Hematopoietic multipotent progenitor cell treated with erythropoietin and hydrocortisone succinate and interleukin-3 and kit ligand, for 17 days (in vitro differentiated cells): Measurements from ENCODE around the gene FIGN.

Experiments
- DNase-seq: peaks from one replicate; pipeline ENCODE4 v3.0.0-alpha.2; 2015; ENCODE audit warnings: low spot score

Gene FIGN

DNA sequence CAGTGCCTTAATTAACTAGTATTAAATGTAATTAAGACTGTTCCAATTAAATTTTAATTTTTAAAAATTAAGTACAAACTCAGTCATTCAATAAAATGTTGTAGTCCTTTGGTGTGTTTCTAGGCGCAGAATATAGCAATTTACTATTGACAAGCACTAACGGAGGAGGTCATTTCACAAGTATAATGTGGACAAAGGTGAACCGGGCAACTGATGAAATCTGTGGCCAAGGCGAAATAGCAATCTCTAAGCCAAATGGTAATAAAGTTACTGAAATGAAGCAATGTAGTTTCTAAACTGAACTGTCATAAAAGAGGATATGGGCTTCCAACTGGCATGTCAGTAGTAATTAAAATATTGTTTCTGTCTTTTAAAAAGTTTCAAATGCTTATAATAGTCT lies 27.5 kb downstream of the FIGN start:
- no peak for DNase-seq

DNA sequence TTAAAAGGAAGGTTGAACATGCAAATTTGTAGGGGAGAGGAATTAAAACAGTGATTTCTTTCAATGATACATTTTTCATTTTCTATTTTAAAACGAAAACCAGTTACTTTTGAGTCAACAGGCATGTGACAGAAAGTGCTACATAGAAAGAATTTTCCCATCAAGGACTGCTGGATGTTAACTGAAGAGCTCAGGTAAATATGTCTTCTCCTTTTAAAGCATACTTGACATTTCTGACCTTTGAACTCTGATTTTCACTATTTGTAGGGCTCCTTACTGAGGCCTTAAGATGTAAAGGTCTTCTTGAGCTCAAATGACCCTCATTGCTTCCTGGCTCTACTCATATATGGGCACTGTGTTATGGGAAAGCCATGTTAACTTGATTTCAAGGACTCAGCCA lies 32.4 kb downstream of the FIGN start:
- DNase-seq, result no peak

DNA sequence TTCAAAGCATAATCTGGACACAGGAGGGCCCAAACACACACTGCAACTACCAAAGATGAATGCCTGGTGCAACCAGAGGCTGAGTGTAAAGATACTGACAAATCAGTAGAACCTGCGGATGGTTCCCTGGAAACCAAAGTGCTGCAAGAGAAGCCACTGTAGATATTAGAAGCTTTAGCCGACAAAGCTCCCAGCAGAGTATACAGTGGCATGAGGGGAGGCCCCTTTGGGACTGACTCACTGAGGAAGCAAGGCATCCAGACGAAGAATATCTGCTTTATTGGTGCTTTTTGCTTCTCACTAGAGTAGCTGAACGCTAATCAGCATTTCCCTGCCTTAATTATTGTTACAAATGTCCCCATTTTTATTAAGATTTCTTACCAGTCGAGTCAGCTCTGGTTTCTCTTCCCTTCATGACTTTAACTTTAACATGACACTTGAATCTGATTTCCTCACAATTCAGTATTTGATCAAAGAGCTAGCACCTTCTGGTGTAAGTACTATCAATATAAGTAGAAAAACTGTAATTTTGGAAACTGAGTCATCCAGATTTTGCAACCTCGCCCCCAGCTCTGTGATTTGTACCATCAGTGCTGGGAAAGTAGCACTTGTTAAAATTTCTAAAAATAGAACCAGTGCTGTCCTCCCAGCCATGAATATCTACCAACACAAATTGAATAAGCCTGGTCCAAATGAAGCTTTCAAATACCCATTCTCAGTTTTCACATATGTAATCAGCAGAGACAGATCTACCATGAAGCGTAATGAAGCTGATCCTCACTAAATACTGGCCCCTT lies 34.2 kb downstream of the FIGN start:
- DNase-seq, result no peak

DNA sequence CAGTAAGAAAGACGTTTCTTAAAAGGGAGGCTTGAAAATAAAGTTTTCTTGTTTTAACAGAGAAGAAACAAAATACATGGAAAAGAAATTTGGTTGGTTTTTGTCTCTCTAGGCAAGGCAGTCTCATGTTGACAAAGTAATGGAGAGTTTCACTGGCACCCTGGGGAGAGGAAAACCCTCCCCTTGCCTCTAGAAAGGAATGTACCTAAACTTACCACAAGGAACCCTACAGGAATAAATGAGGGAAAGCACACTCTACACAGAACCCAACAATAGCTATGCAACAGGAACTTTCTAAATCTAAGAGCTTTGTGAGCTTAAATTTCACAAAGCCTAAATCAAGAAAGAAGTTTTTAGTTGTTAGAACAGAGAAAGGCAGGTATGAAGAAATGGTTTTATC lies 37.0 kb downstream of the FIGN start:
- DNase-seq, result no peak

DNA sequence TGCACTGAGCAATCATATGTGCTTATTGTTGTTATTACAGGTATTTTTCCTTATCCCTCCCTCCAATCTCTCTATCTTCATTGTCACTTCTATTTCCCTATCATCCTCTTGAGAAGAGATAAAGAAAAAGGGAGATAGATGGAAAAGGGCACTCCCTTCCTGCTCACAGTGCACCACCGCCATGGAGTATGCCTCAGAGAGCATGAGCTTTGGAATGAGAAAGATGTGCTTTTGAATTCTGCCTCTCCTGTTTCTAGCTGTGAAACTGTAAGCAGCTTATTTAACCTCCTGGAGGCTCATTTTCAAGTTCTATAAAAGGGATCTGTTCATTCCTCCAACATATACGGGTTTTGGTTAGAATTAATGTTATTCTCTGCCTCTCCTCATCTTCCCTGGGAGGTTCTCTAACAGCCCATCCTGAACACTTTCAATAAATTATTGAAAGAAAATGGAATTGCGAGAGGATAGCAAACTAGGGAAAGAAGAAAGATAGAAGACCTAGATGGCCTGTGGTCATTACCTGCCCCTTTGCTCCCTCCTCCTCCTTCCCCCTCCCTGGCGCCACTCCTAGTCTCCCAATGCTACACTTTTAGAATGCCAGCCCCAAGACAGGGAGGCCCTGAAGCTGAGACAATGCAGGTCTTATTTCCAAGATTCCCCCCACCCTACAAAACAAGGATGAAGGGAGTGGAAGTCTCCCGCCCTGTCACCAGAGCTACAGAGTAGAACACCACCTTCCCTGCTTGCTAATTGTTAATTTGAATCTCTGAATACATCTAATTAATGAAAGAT lies 37.8 kb downstream of the FIGN start:
- no peak for DNase-seq

DNA sequence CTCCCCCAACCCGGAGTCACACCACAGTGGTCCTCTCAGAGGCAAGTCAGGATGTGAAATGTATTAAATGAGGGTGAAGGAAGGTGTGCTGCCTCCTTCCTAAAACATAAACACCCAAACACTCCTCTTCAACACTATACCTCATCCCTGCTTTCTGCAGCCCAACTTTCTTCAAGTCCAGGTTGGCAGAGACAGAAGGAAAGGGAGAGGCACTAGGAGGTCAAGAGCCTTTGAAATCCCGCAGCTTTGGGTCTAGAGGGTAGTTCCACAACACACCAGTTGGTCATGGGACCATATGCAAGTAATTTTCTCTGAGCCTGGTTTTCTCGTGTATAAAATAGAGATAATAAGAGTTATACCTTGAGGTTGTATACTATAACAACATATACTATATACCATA lies 38.4 kb downstream of the FIGN start:
- DNase-seq, result no peak

DNA sequence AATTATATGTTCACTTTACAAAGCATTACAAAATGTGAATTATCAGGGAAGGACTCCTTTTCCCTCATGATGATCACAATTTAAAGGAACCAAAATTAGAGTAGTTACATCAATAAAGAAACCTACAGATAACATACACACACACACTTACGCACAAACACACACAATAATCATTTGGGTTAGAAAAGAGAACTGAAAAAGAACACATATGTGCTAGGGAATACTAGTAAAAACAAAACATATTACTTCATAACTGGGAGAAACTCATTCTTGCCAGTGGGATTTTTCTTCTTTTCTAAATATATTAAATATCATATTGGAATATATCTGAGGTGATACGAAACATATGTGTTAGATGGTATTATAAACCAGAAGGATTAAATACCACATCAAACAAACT lies 42.3 kb downstream of the FIGN start:
- DNase-seq, result no peak

DNA sequence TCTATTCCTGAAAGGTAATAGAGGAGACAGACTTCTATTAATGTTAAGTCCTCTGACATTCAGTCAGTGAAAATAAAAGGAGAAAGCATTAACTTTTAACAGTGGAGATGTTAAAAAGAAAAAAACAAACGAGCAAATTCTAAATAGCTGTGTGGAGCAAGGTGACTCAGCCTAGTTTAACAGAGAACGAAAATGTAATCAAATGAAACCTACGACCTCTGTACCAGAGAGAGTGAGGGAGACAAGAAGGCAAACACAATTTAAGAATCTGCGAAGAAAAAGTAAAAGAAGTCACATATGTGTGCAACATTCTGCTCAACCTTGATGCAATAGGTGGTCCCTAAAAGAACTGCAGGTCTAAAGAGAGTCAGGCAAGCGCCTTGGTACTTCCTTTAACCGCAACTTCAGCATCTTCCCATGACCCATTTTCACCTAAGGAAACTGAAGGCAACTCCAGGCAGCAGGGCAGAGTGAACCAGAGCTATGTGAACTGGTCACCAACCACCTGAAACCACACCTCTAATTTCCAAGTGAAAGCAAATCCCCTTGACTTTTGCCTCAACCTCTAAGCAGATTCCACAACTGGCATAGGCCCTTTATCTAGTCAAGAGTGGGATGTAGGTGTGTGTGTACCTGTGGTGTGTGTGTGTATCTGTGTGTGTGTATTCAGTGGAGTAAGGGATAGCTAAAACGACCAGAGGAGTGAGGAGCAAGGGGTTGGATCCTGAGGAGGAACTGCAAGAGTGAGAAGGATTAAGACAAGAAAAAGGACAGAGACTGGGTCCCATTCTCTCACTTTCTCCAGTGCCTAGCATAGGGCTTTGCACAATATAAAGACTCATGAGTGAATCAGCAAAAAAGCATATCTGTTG lies 43.0 kb downstream of the FIGN start:
- DNase-seq, result no peak

DNA sequence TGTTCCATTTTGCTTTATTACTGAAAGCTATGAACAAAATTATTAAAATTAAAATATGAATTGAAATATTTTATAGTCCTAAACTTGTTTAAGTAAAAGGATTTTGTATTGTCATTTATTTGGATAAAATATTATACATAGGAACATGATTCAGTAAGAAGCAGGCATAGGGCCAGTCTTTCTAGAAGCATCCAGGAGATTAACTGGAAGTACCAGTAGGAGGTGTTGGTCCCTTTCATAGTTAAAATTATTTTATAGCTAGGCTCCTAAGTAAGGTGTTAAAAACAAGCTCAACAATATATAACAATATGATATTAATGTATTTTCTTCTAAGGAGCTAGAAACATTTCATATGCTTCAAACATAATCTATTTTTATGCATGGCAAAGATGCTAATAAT lies 43.7 kb downstream of the FIGN start:
- no peak for DNase-seq

DNA sequence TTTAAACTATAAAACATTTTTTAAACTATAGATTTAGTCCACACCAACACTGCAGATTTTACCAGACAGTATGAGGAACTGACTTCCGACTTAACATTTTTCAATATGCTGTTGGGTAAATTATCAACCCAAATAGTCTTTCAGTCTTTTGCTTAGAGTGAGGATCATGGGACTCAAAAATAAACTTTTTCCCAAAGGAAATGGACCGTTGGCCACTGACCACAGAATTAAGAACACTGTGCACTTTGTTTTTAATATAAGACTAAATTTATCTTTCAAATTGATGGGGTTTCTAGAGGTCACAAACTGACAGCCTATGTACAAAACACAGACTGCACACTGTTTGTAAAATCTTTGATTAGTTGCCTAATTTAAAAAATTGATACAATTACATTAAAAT lies 44.9 kb downstream of the FIGN start:
- no peak for DNase-seq

DNA sequence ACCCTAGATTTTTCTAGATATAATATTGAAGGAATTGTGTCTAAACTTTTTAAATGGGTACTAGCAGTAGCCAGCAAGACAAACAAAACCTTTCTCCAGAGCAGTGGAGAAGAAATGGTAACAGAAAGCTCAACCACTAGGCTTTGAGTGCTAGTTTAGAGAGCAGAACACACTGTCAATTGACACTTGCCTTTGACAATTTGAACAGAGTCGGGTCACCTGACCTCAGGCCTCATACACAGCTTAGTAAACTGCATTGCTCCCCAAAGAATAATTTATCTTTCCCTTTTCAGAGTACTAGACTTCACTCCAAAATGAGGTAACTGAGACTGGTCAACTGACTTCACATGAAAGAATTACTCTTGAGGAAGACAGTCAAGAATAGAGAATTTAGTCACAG lies 48.6 kb downstream of the FIGN start:
- no peak for DNase-seq

DNA sequence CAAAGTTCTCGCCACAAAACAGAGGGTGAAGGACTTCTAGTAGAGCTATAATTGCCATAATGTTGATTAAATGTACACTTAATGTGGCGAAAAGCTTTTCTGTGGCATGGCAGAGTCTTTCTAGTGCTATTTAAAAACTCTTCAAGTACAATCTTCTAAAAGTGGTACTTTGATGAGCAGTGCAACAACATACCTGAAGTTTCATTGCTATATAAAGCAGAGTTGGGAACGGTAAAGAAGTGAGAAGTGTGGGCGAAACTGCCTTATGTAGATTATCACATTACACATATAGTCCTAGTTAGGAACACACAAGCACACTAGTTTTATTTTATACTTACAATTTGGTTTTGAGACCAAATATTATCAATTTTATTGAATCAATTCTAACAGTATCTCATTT lies 49.5 kb downstream of the FIGN start:
- DNase-seq, result no peak

DNA sequence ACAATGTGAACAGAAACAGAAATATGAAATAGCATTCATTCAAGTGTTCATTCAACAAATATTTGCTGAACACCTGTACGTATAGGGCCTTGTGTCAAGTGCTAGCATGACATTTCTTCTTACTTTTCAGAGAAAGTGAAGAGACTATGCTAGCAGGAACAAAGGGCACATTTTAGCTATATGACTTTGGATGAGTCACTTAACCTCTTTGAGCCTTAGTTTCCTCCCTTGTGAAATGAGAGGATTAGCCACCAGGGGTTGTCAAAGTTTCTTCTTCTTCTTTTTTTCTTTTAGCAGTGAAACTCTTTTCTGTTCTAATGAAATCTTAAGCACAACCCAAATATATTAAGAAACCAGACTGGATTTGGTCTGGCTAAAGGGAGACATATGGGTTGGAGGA lies 53.1 kb downstream of the FIGN start:
- DNase-seq, result no peak

DNA sequence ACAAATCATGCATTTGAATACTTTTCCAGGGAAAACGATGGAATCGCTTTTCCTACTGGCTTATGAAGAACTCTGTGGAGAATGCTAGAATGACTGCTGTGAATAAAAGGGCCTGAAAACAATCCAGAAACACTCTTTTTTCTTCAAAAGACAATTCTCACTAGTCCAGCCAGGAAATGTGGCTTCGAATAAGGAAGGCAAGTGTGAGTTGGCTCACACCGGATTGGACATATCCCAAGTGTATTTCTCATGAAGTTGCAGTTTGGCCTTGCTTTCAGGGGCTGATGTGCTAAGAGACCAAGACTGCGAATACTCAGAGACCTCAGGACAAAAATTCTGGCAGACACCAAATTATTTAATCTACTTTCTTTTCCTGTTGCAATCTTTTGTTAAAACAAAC lies 54.1 kb downstream of the FIGN start:
- no peak for DNase-seq

DNA sequence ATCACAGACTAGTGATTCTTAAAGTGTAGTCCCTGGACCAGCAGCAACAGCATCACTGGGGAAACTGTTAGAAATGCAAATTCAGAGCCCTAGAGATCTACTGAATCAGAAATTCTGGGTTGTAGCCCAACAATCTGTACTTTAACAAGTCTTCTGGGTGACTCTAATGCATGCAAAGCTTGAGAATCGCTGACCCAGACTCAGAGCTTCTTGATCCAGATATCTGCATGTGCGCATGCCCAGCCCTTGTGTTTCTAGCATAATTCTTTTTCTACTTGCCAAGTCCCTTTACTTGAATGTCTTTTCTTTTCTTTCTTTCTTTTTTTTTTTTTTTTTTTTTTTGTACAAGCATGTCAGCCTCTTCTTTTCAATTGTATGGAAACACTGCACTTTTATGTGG lies 60.4 kb downstream of the FIGN start:
- no peak for DNase-seq

DNA sequence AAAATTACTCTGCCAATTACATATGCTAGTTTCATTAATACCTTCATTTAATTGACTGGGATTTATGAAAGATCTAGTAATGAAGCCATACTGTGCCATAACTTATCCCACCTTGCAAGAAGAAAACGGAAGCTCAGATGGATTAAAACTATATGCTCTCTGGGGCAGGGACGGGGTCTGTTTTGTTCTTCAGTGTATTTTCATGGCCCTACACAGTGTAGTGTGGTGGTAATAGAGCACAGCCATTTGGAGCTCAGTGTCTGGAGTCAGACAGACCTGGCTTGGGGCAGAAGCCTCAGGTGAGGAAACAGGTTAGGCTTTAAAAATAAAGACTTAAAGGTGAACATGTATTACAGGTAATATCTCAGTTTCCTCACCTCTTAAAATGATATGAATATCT lies 62.3 kb downstream of the FIGN start:
- DNase-seq, result no peak

DNA sequence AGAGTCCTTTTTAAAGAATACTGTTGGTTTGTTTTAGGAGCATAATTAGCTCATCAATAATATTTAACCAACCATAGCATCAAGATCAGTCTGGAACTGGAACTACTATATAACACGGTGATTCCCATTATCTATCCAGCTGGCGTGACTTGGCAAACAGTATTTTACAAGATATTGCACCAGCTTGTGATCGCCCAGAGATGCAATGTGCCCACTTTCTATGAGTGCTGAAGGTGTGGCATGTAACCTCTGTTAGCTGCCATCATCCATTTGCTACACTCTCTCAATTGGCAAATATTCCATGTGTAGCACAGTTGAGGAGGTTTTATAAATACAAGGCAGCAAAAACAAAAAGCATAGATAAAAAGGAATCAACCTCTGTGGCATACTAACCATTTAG lies 64.9 kb downstream of the FIGN start:
- no peak for DNase-seq

DNA sequence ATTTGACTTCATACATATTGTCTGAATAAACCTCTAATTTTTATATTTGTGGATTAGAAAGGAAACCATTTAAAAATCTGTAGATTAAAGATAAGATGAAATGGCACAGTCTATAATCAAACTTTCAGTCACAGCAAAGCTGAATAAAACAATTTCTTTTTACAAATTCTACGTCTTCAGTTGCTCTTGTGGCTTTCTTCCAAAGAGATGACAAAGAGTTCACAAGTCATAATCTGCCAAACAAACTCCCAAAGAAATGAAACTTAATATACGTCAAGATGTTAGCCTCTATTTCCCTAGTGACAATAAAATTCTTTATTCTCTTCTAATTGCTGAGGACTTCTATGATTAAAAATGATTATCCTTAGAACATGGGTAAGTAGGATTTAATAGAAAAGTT lies 66.3 kb downstream of the FIGN start:
- no peak for DNase-seq

DNA sequence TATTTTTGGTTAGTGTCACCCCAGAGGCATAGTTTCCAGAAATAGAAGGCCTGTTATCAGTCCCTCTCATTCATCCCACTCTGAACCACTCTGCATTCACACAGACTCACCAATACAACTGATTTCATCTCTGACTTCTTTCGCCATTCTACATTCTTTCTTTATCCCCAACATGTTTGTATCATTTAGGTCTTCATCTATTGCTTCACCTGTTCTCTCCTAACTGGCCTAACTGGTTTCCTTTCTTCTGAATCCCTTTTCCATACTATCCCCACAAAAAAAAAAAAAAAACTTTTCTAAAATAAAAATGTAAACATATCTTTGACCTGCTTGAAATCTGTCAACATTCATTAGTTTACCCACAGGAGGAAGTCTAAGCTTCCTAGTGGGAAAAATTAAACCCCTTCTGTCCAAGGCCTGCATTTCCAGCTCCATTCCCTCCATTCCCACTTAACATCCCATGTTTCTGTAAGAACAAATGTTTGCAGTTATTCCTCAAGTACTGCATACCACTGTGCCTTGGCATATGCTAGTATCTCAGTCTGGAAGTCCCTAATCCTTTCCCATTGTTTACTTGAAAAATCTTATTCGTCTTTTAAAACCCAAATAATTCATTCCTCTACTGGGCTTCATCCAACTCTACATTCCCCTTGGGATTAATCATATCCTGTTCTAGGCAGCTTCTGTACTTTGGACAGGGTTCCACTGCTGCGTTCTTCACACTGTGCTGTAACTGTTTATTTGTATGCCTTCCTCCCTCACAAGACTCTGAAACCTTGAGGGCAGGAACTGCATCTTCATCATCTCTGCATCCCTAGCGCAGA lies 68.5 kb downstream of the FIGN start:
- no peak for DNase-seq

DNA sequence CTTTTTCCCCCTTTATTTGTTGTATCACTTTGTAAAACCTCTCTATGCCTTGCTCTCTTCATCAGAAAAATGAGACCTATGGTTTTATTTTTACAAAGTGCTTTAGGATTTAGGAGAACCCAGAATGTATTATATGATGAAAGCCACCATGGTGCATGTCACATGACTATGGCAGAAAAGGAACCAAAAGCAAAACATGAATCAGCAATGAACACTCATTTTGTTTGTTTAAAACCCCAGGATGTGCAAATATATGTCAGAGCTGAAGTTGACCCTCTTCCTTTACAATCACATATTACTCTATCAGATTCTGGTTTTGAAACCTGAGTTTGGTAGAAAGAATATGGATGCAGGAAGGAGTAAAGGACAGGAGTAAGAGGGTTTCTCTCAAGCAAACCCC lies 70.0 kb downstream of the FIGN start:
- no peak for DNase-seq

DNA sequence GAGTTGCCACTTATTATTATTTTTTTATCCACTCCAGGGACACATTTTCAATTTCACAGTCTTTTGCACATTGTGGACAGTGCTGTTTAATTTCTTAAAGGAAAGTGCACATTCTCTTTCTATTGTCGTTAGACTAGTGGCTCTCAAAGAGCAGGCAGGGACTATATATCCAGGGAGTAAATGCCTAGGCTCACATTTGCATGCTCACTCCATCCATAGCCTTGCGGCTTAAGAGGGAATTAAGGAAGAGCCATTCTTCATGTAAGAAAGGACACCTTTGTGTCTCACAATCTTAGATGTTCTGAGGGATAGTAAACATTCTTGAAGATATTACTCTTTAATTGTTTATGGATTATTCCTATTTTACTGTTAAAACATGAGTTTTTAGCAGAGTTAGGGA lies 70.8 kb downstream of the FIGN start:
- DNase-seq, result no peak

DNA sequence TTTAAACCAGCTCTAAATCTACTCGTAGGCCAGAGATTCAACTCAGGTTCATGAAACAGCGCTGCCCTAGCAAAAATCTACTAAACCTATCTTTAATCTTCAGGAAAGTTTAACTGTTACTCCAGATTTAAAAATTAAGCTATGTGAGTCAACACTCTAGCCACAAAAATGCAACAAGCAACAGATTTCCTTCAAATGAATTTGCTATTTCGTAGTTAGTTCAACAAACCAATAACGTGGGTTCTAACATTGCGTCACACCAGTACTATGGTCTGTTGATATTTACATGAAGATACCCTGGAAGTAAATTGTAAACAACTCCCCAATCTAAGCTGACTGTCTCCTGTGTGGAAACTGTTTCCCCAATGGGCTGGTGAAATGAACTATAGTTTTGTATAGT lies 71.2 kb downstream of the FIGN start:
- DNase-seq, result no peak
